MM.1S (cell line): Measurements from ENCODE around the gene RAB9A.
"Not testable (repeated sequence)": the region's sequence is repeated elsewhere in the genome, so short reads cannot be mapped to it uniquely, and the experiment has no call there.

Source experiments
- DNase-seq: peaks from one replicate; pipeline ENCODE4 v3.0.0-alpha.2; 2015
- H2AFZ ChIP-seq: fragments of 300-600 bp; sonication (generic); 2 replicates; pipeline ENCODE4 v1.6.0; 2016; ENCODE audit warnings: antibody characterized with exemption, low read length
- H3F3A ChIP-seq: fragments of 300-600 bp; sonication (generic); 2 replicates; pipeline ENCODE4 v1.6.1; 2016; ENCODE audit warnings: mild to moderate bottlenecking, antibody characterized with exemption, low read length, moderate library complexity, mixed read lengths; ENCODE audit not compliant: insufficient read depth
- H3K27ac ChIP-seq: fragments of 300-600 bp; sonication (generic); 2 replicates; pipeline ENCODE4 v1.5.1; 2016; ENCODE audit warnings: mild to moderate bottlenecking, low read length
- H3K27me3 ChIP-seq: fragments of 300-600 bp; sonication (generic); replicated peaks from 2 replicates; pipeline ENCODE4 v1.6.0; 2016; ENCODE audit warnings: low read length; ENCODE audit not compliant: insufficient read depth
- H3K36me3 ChIP-seq: fragments of 300-600 bp; sonication (generic); replicated peaks from 2 replicates; pipeline ENCODE4 v1.6.1; 2016; ENCODE audit warnings: mild to moderate bottlenecking, low read length, mixed read lengths; ENCODE audit not compliant: insufficient read depth
- H3K4me1 ChIP-seq: fragments of 300-600 bp; sonication (generic); 2 replicates; pipeline ENCODE4 v1.6.1; 2016; ENCODE audit warnings: low read length, mixed read lengths
- H3K4me2 ChIP-seq: fragments of 300-600 bp; sonication (generic); 2 replicates; pipeline ENCODE4 v1.6.0; 2016; ENCODE audit warnings: low read depth, low read length
- H3K4me3 ChIP-seq: fragments of 300-600 bp; sonication (generic); 2 replicates; pipeline ENCODE4 v1.5.1; 2016; ENCODE audit warnings: low read length, mixed read lengths
- H3K79me2 ChIP-seq: fragments of 300-600 bp; sonication (generic); 2 replicates; pipeline ENCODE4 v1.6.1; 2016; ENCODE audit warnings: mixed run types, low read length, mixed read lengths
- H3K9ac ChIP-seq: fragments of 300-600 bp; sonication (generic); 2 replicates; pipeline ENCODE4 v1.6.1; 2016; ENCODE audit warnings: low read length, mixed read lengths
- H3K9me2 ChIP-seq: fragments of 300-600 bp; sonication (generic); replicated peaks from 2 replicates; pipeline ENCODE4 v1.6.1; 2016; ENCODE audit warnings: mild to moderate bottlenecking, low read length, mixed read lengths; ENCODE audit not compliant: insufficient read depth
- H3K9me3 ChIP-seq: fragments of 300-600 bp; sonication (generic); replicated peaks from 2 replicates; pipeline ENCODE4 v1.6.1; 2016; ENCODE audit warnings: mild to moderate bottlenecking, low read length, mixed read lengths; ENCODE audit not compliant: insufficient read depth
- H4K20me1 ChIP-seq: fragments of 300-600 bp; sonication (generic); 2 replicates; pipeline ENCODE4 v1.6.1; 2016; ENCODE audit warnings: mild to moderate bottlenecking, low read length, moderate library complexity, mixed read lengths; ENCODE audit not compliant: insufficient read depth
- CTCF ChIP-seq: fragments of 300-600 bp; sonication (generic); IDR thresholded peaks from 2 replicates; pipeline ENCODE4 v1.5.1; 2016; ENCODE audit warnings: antibody characterized with exemption, low read length, mixed read lengths
- EZH2 ChIP-seq: fragments of 300-600 bp; sonication (generic); optimal IDR thresholded peaks from 2 replicates; pipeline ENCODE3; 2017; ENCODE audit warnings: low read depth, mild to moderate bottlenecking, antibody characterized with exemption, low read length, mixed read lengths
- EZH2phosphoT487 ChIP-seq: fragments of 300-600 bp; sonication (generic); IDR thresholded peaks from 2 replicates; pipeline ENCODE4 v1.6.1; 2018; ENCODE audit warnings: antibody characterized with exemption, low read length

Gene RAB9A

GRCh38 chrX:13721371-13721770 lies 32.4 kb downstream of the RAB9A start:
- Histone ChIP-seq H2AFZ (no peak overlapping the region), H3K9me3 (no peaks in the 10 kb centered on the region), H3K79me2 (peaks cover 42% of the 10 kb centered on the region), H3K27ac (no peak overlapping the region), H3K27me3 (no peaks in the 10 kb centered on the region), H3K4me3 (no peak overlapping the region), H3K36me3 (no peaks in the 10 kb centered on the region; the same call in 1 of the 2 replicates), H3F3A (no peaks in the 10 kb centered on the region), H3K9ac (no peak overlapping the region), H3K4me1 (no peaks in the 10 kb centered on the region), H4K20me1 (no peaks in the 10 kb centered on the region), H3K9me2 (no peaks in the 10 kb centered on the region), H3K4me2 (no peak overlapping the region)
- DNase-seq: no peak
- no peak for TF ChIP-seq EZH2phosphoT487
- TF ChIP-seq EZH2: no peak
- no peak for TF ChIP-seq CTCF

- no peak overlapping the region for H3K9ac ChIP-seq
Measured at GRCh38 chrX:13721819-13722519, 33.0 kb downstream of the RAB9A start.

GRCh38 chrX:13724878-13725277 lies 36.0 kb downstream of the RAB9A start:
- not testable (repeated sequence) for H3K9me2 ChIP-seq, H3K36me3 ChIP-seq, DNase-seq, H3K4me3 ChIP-seq, H4K20me1 ChIP-seq, H3K4me2 ChIP-seq, H3K27me3 ChIP-seq, H2AFZ ChIP-seq, H3F3A ChIP-seq, H3K27ac ChIP-seq, H3K9ac ChIP-seq, H3K4me1 ChIP-seq, H3K9me3 ChIP-seq
- peaks cover 50% of the 10 kb centered on the region for H3K79me2 ChIP-seq

More at GRCh38 chrX:13721819-13722519, 33.0 kb downstream of the RAB9A start:
- H3K4me3 ChIP-seq: no peak overlapping the region
- no peaks in the 10 kb centered on the region; the same call in 1 of the 2 replicates for H3K36me3 ChIP-seq
- DNase-seq: no peak
- no peaks in the 10 kb centered on the region for H3K9me3 ChIP-seq
- no peaks in the 10 kb centered on the region for H4K20me1 ChIP-seq
- no peak overlapping the region for H3K27ac ChIP-seq
- TF ChIP-seq EZH2phosphoT487 (no peak), EZH2 (no peak), CTCF (no peak)
- no peak overlapping the region for H3K4me2 ChIP-seq
- H3K79me2 ChIP-seq: peaks cover 42% of the 10 kb centered on the region
- no peaks in the 10 kb centered on the region for H3K4me1 ChIP-seq
- no peak overlapping the region for H2AFZ ChIP-seq
- H3K9me2 ChIP-seq: no peaks in the 10 kb centered on the region
- no peaks in the 10 kb centered on the region for H3K27me3 ChIP-seq
- H3F3A ChIP-seq: no peaks in the 10 kb centered on the region

GRCh38 chrX:13726583-13726982 lies 37.7 kb downstream of the RAB9A start:
- H3F3A ChIP-seq, H3K27ac ChIP-seq, H3K9me2 ChIP-seq, H3K9me3 ChIP-seq, H3K4me2 ChIP-seq, DNase-seq, H3K4me1 ChIP-seq, H2AFZ ChIP-seq, H3K27me3 ChIP-seq, H3K36me3 ChIP-seq, H3K9ac ChIP-seq, H4K20me1 ChIP-seq, H3K4me3 ChIP-seq: not testable (repeated sequence)
- peaks cover 42% of the 10 kb centered on the region for H3K79me2 ChIP-seq

GRCh38 chrX:13730523-13730922 lies 41.6 kb downstream of the RAB9A start:
- H3K79me2 ChIP-seq: peaks cover 43% of the 10 kb centered on the region
- not testable (repeated sequence) for DNase-seq, H3K9me3 ChIP-seq

More at GRCh38 chrX:13730523-13730922, 41.6 kb downstream of the RAB9A start:
- not testable (repeated sequence) for H3K4me2 ChIP-seq, H3K36me3 ChIP-seq, H2AFZ ChIP-seq, H3K9me2 ChIP-seq, H4K20me1 ChIP-seq, H3K27me3 ChIP-seq, H3F3A ChIP-seq, H3K27ac ChIP-seq, H3K9ac ChIP-seq, H3K4me1 ChIP-seq, H3K4me3 ChIP-seq
